ENCODE results near the gene GNA14. TPM values are rescaled to one million over a fixed set of nuclear protein-coding genes. Genes with fewer than 3 reads are reported as not detected.

Gene GNA14
- polyA plus RNA-seq, 1 donor from 2014 or later: 0.40 TPM

GRCh38 chr9:77575785-77576184 lies 72.3 kb downstream of the GNA14 start:
- no peak overlapping the region for H3K4me2 ChIP-seq (ENCODE audit: low read length)
- no peaks in the 10 kb centered on the region for H3F3A ChIP-seq (ENCODE audit: insufficient read depth, low read length, poor library complexity, severe bottlenecking)
- H4K20me1 ChIP-seq (ENCODE audit: insufficient read depth): no peaks in the 10 kb centered on the region
- no peak for TF ChIP-seq MXI1 (conservative IDR thresholded peaks at IDR 0.05; ENCODE audit: poor library complexity, severe bottlenecking)
- TF ChIP-seq, protein P1, sequence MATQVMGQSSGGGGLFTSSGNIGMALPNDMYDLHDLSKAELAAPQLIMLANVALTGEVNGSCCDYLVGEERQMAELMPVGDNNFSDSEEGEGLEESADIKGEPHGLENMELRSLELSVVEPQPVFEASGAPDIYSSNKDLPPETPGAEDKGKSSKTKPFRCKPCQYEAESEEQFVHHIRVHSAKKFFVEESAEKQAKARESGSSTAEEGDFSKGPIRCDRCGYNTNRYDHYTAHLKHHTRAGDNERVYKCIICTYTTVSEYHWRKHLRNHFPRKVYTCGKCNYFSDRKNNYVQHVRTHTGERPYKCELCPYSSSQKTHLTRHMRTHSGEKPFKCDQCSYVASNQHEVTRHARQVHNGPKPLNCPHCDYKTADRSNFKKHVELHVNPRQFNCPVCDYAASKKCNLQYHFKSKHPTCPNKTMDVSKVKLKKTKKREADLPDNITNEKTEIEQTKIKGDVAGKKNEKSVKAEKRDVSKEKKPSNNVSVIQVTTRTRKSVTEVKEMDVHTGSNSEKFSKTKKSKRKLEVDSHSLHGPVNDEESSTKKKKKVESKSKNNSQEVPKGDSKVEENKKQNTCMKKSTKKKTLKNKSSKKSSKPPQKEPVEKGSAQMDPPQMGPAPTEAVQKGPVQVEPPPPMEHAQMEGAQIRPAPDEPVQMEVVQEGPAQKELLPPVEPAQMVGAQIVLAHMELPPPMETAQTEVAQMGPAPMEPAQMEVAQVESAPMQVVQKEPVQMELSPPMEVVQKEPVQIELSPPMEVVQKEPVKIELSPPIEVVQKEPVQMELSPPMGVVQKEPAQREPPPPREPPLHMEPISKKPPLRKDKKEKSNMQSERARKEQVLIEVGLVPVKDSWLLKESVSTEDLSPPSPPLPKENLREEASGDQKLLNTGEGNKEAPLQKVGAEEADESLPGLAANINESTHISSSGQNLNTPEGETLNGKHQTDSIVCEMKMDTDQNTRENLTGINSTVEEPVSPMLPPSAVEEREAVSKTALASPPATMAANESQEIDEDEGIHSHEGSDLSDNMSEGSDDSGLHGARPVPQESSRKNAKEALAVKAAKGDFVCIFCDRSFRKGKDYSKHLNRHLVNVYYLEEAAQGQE (IDR thresholded peaks at IDR 0.05; ENCODE audit: borderline replicate concordance): peak; percentile 51
- no peak for TF ChIP-seq EP300 (conservative IDR thresholded peaks at IDR 0.05; ENCODE audit: poor library complexity, severe bottlenecking)
- no peak overlapping the region for H2AFZ ChIP-seq (ENCODE audit: low read depth, low read length)
- H3K4me3 ChIP-seq (ENCODE audit: low read length): no peak overlapping the region
- no peaks in the 10 kb centered on the region for H3K79me2 ChIP-seq (replicated peaks; ENCODE audit: insufficient read depth, low read length)
- no peaks in the 10 kb centered on the region for H3K36me3 ChIP-seq (ENCODE audit: insufficient read depth, low read length)
- no peak overlapping the region for H3K9ac ChIP-seq (ENCODE audit: low read length)
- H3K27me3 ChIP-seq (ENCODE audit: insufficient read depth, low read depth, low read length): no peaks in the 10 kb centered on the region
- H3K9me3 ChIP-seq (ENCODE audit: low read length): no peaks in the 10 kb centered on the region
- no peak overlapping the region for H3K27ac ChIP-seq (ENCODE audit: low read length)
- no peaks in the 10 kb centered on the region for H3K9me2 ChIP-seq (ENCODE audit: insufficient read depth, low read length)

DNA sequence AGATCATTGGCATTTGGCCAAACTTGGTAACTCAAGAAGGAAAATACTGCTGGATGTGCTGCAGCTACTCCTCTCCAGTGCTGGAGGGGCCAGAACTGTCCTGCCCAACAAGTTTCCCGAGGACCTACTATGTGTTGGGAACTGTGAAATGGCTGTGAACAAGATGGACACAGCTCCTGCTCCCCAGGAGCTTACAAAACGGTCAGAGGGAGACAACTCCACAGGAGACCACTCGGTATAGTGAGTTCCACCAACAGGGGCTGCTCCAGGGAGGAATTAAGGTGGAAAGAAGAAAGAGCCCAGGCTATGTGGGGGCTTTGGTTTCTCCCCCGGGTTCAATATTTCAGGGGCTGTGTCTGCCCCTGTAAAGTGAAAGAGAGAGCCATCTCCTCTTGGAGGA lies 78.8 kb downstream of the GNA14 start:
- no peak overlapping the region for H2AFZ ChIP-seq (ENCODE audit: low read depth, low read length)

More for the DNA sequence above, 78.8 kb downstream of the GNA14 start:
- TF ChIP-seq RAD21 (conservative IDR thresholded peaks at IDR 0.05) (no peak), TAF1 (IDR thresholded peaks at IDR 0.05; ENCODE audit: low read depth) (no peak), SMC3 (conservative IDR thresholded peaks at IDR 0.05; ENCODE audit: poor library complexity) (no peak), POLR2AphosphoS5 (IDR thresholded peaks at IDR 0.05) (no peak), MXI1 (conservative IDR thresholded peaks at IDR 0.05; ENCODE audit: poor library complexity, severe bottlenecking) (no peak), EP300 (conservative IDR thresholded peaks at IDR 0.05; ENCODE audit: poor library complexity, severe bottlenecking) (no peak), EZH2 (IDR thresholded peaks at IDR 0.05; ENCODE audit: borderline replicate concordance, insufficient read depth, low read length, poor library complexity, severe bottlenecking) (no peak)
- TF ChIP-seq, protein P2, sequence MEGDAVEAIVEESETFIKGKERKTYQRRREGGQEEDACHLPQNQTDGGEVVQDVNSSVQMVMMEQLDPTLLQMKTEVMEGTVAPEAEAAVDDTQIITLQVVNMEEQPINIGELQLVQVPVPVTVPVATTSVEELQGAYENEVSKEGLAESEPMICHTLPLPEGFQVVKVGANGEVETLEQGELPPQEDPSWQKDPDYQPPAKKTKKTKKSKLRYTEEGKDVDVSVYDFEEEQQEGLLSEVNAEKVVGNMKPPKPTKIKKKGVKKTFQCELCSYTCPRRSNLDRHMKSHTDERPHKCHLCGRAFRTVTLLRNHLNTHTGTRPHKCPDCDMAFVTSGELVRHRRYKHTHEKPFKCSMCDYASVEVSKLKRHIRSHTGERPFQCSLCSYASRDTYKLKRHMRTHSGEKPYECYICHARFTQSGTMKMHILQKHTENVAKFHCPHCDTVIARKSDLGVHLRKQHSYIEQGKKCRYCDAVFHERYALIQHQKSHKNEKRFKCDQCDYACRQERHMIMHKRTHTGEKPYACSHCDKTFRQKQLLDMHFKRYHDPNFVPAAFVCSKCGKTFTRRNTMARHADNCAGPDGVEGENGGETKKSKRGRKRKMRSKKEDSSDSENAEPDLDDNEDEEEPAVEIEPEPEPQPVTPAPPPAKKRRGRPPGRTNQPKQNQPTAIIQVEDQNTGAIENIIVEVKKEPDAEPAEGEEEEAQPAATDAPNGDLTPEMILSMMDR (IDR thresholded peaks at IDR 0.05; ENCODE audit: poor library complexity, severe bottlenecking): no peak
- TF ChIP-seq, protein P1 (IDR thresholded peaks at IDR 0.05; ENCODE audit: borderline replicate concordance): no peak
- Histone ChIP-seq H3K27ac (ENCODE audit: low read length) (no peak overlapping the region), H3K9me3 (ENCODE audit: low read length) (no peaks in the 10 kb centered on the region), H3K9ac (ENCODE audit: low read length) (no peak overlapping the region), H3F3A (ENCODE audit: insufficient read depth, low read length, poor library complexity, severe bottlenecking) (no peaks in the 10 kb centered on the region), H3K4me2 (ENCODE audit: low read length) (no peak overlapping the region), H3K4me3 (ENCODE audit: low read length) (no peak overlapping the region), H4K20me1 (ENCODE audit: insufficient read depth) (no peaks in the 10 kb centered on the region), H3K36me3 (ENCODE audit: insufficient read depth, low read length) (no peaks in the 10 kb centered on the region), H3K9me2 (ENCODE audit: insufficient read depth, low read length) (no peaks in the 10 kb centered on the region), H3K27me3 (ENCODE audit: insufficient read depth, low read depth, low read length) (no peaks in the 10 kb centered on the region), H3K79me2 (replicated peaks; ENCODE audit: insufficient read depth, low read length) (no peaks in the 10 kb centered on the region)
